Peyer's patch (tissue), 4 donors: ENCODE measurements around the gene HLA-DOB. TPM values are rescaled to one million over a fixed set of nuclear protein-coding genes. Genes with fewer than 3 reads are reported as not detected.
A peak's percentile ranks its signal among the peaks of the same experiment; 100 is the strongest.

Source experiments
- DNase-seq, 3 donors: peaks; one replicate each; pipeline ENCODE4 v3.0.0-alpha.2; 2017 to 2019
- H3K27ac ChIP-seq, 4 donors: fragments of 200-600 bp; sonication (generic); one replicate each; pipeline ENCODE4 v1.5.1; 2016 to 2019
- H3K27me3 ChIP-seq, 2 donors: fragments of 200-600 bp; sonication (generic); one replicate each; pipeline ENCODE4 v1.5.1; 2019
- H3K36me3 ChIP-seq, 3 donors: fragments of 200-600 bp; sonication (generic); one replicate each; pipeline ENCODE4 v1.5.1; 2016 to 2019
- H3K4me1 ChIP-seq, 4 donors: fragments of 200-600 bp; sonication (generic); one replicate each; pipeline ENCODE4 v1.5.1; 2016 to 2019
- H3K4me3 ChIP-seq, 4 donors: fragments of 200-600 bp; sonication (generic); 1 replicate in 3 of 4; 2 replicates in 1 of 4; pipeline ENCODE4 v1.5.1; 2016 to 2019; ENCODE audit warnings: mild to moderate bottlenecking in 1 of 4
- H3K9me3 ChIP-seq, 4 donors: fragments of 200-600 bp; sonication (generic); one replicate each; pipeline ENCODE4 v1.5.1; 2016 to 2019; ENCODE audit warnings: mild to moderate bottlenecking in 1 of 4
- CTCF ChIP-seq, 6 experiments: fragments of 450-650 bp in 4 of 6; fragments of 200-600 bp in 2 of 6; sonication (generic) in 1 of 6; IDR thresholded peaks; one replicate each; pipeline ENCODE4 v1.5.1; 2017 to 2019; ENCODE audit warnings: antibody characterized with exemption in 6 of 6, mild to moderate bottlenecking in 3 of 6, moderate library complexity in 1 of 6
- POLR2A ChIP-seq, 2 donors: fragments of 450-650 bp; IDR thresholded peaks; one replicate each; pipeline ENCODE4 v1.5.1; 2017; ENCODE audit warnings: antibody characterized with exemption in 2 of 2, mild to moderate bottlenecking in 2 of 2, moderate library complexity in 2 of 2
- total RNA-seq, 4 donors: library from RNA; depleted of rRNA; stranded (reverse); fragments of >200 nt; gene quantifications; one replicate each; pipeline ENCODE4 v1.1.0, GENCODE V29; 2016

The HLA-DOB gene
- total RNA-seq, 4 donors from 2014 or later, result 0.88 to 13.2 (median 4.2) TPM

GRCh38 chr6:32830936-32831335 lies 14.1 kb upstream of the HLA-DOB start:
- H3K36me3 ChIP-seq, result peaks cover 0 to 68% (median 0%) of the 10 kb centered on the region in 3 donors
- TF ChIP-seq POLR2A (IDR thresholded peaks at IDR 0.05) (no peak), CTCF (IDR thresholded peaks at IDR 0.05) (no peak)

GRCh38 chr6:32830017-32830416 lies 13.2 kb upstream of the HLA-DOB start:
- TF ChIP-seq CTCF (IDR thresholded peaks at IDR 0.05) (no peak), POLR2A (IDR thresholded peaks at IDR 0.05) (no peak)

More at GRCh38 chr6:32830936-32831335, 14.1 kb upstream of the HLA-DOB start:
- Histone ChIP-seq H3K27ac (no peak overlapping the region), H3K9me3 (no peaks in the 10 kb centered on the region), H3K27me3 (no peaks in the 10 kb centered on the region), H3K4me3 (no peak overlapping the region), H3K4me1 (no peaks in the 10 kb centered on the region)
- DNase-seq, result no peak

GRCh38 chr6:32829495-32829894 lies 12.7 kb upstream of the HLA-DOB start:
- no peak for DNase-seq
- no peaks in the 10 kb centered on the region for H3K9me3 ChIP-seq
- no peak overlapping the region for H3K4me3 ChIP-seq
- no peaks in the 10 kb centered on the region for H3K4me1 ChIP-seq
- H3K36me3 ChIP-seq, result peaks cover 0 to 53% (median 0%) of the 10 kb centered on the region in 3 donors
- H3K27ac ChIP-seq, result no peak overlapping the region
- TF ChIP-seq POLR2A (IDR thresholded peaks at IDR 0.05) (no peak), CTCF (IDR thresholded peaks at IDR 0.05) (no peak)
- H3K27me3 ChIP-seq, result no peaks in the 10 kb centered on the region

More at GRCh38 chr6:32830017-32830416, 13.2 kb upstream of the HLA-DOB start:
- Histone ChIP-seq H3K4me1 (no peaks in the 10 kb centered on the region), H3K36me3 (peaks cover 0 to 59% (median 0%) of the 10 kb centered on the region in 3 donors), H3K27me3 (no peaks in the 10 kb centered on the region), H3K9me3 (no peaks in the 10 kb centered on the region), H3K27ac (no peak overlapping the region), H3K4me3 (no peak overlapping the region)
- no peak for DNase-seq

- no peaks in the 10 kb centered on the region for H3K9me3 ChIP-seq
- peaks cover 0 to 39% (median 0%) of the 10 kb centered on the region in 3 donors for H3K36me3 ChIP-seq
- no peak overlapping the region for H3K4me3 ChIP-seq
- no peak for DNase-seq
- no peaks in the 10 kb centered on the region for H3K4me1 ChIP-seq
- no peak overlapping the region for H3K27ac ChIP-seq
- TF ChIP-seq CTCF (IDR thresholded peaks at IDR 0.05) (no peak), POLR2A (IDR thresholded peaks at IDR 0.05) (no peak)
- no peaks in the 10 kb centered on the region for H3K27me3 ChIP-seq
Observed at GRCh38 chr6:32827025-32827424, 10.2 kb upstream of the HLA-DOB start.

- H3K4me1 ChIP-seq, result no peaks in the 10 kb centered on the region
- H3K9me3 ChIP-seq, result no peaks in the 10 kb centered on the region
- peak overlapping the region in 1 of 4 donors; percentile 8 for H3K27ac ChIP-seq
- no peak for DNase-seq
- TF ChIP-seq CTCF (IDR thresholded peaks at IDR 0.05) (peak in 4 of 6 experiments; percentile 34 to 71 (median 63)), POLR2A (IDR thresholded peaks at IDR 0.05) (no peak)
- H3K4me3 ChIP-seq, result no peak overlapping the region
- peaks cover 0 to 32% (median 0%) of the 10 kb centered on the region in 3 donors for H3K36me3 ChIP-seq
- H3K27me3 ChIP-seq, result no peaks in the 10 kb centered on the region
Observed at GRCh38 chr6:32825966-32826365, 9.2 kb upstream of the HLA-DOB start.

- no peaks in the 10 kb centered on the region for H3K36me3 ChIP-seq
- no peak overlapping the region for H3K27ac ChIP-seq
- DNase-seq, result no peak
- no peak overlapping the region for H3K4me3 ChIP-seq
- H3K4me1 ChIP-seq, result peaks cover 0 to 5% (median 0%) of the 10 kb centered on the region in 4 donors
- no peaks in the 10 kb centered on the region for H3K9me3 ChIP-seq
- TF ChIP-seq POLR2A (IDR thresholded peaks at IDR 0.05) (no peak), CTCF (IDR thresholded peaks at IDR 0.05) (no peak)
- no peaks in the 10 kb centered on the region for H3K27me3 ChIP-seq
Observed at GRCh38 chr6:32819729-32820128, 2.9 kb upstream of the HLA-DOB start.
